ENCODE measurements around the gene MYRFL. TPM values are rescaled to one million over a fixed set of nuclear protein-coding genes. Genes with fewer than 3 reads are reported as not detected.

Gene MYRFL
- total and polyA plus RNA-seq, 2 of the 8 experiments (the other 6 are each of a cell fraction or from before 2014, with no cell fraction given): 1.1 to 2.0 TPM

DNA sequence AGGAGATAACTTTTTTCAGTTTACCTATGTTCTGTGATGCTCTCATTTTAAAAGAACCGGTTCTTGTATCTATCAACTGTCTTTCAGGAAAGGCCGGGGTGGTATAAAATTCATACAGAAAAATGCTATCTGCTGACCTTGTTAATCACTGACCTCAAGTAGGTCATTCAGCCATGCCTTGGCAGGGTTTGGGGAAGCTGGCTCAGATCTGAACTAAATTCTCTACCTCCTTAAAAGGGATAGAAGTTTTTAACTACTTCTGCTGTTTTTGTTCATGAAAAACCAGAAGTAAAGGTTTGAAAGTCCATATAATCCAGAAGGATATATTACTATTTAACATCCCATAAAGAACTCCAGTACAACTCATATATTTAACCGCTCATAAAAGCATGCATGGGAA is 10.1 kb downstream of the MYRFL start (continued):
- TF ChIP-seq RBBP5 (IDR thresholded peaks at IDR 0.05; ENCODE audit: borderline replicate concordance, low read depth, low read length): no peak
- TF ChIP-seq POLR2AphosphoS5 (IDR thresholded peaks at IDR 0.05; ENCODE audit: low read depth, low read length): no peak
- TF ChIP-seq, protein P1, sequence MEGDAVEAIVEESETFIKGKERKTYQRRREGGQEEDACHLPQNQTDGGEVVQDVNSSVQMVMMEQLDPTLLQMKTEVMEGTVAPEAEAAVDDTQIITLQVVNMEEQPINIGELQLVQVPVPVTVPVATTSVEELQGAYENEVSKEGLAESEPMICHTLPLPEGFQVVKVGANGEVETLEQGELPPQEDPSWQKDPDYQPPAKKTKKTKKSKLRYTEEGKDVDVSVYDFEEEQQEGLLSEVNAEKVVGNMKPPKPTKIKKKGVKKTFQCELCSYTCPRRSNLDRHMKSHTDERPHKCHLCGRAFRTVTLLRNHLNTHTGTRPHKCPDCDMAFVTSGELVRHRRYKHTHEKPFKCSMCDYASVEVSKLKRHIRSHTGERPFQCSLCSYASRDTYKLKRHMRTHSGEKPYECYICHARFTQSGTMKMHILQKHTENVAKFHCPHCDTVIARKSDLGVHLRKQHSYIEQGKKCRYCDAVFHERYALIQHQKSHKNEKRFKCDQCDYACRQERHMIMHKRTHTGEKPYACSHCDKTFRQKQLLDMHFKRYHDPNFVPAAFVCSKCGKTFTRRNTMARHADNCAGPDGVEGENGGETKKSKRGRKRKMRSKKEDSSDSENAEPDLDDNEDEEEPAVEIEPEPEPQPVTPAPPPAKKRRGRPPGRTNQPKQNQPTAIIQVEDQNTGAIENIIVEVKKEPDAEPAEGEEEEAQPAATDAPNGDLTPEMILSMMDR (IDR thresholded peaks at IDR 0.05; ENCODE audit: control extremely low read depth in 1 of 3, insufficient read depth in 1 of 3, low read depth in 1 of 3, low read length in 3 of 3): no peak
- TF ChIP-seq HDAC2 (IDR thresholded peaks at IDR 0.05; ENCODE audit: borderline replicate concordance in 1 of 2, low read depth in 2 of 2, low read length in 2 of 2): no peak
- TF ChIP-seq SUZ12 (IDR thresholded peaks at IDR 0.05; ENCODE audit: low read length): no peak
- no peak for TF ChIP-seq EGR1 (IDR thresholded peaks at IDR 0.05; ENCODE audit: borderline replicate concordance, low read depth, low read length)
